8988T (cell line): ENCODE data around the gene SMAD4.
"Not testable (repeated sequence)": the region's sequence is repeated elsewhere in the genome, so short reads cannot be mapped to it uniquely, and the experiment has no call there.

Experiments
- DNase-seq: peaks from one replicate; pipeline ENCODE4 v3.0.0; 2011

SMAD4 gene

GRCh38 chr18:51029694-51030536 is at the start of gene SMAD4:
Gene SMAD4 (plus strand): TSS chr18:51030213. CDS start chr18:51047047, 16,834 bp downstream.
- peak; percentile 16 for DNase-seq

- no peak for DNase-seq
These were observed 48.6 kb upstream of the SMAD4 start for GRCh38 chr18:50981381-50981780.

GRCh38 chr18:50982086-50982801 is 47.8 kb upstream of the SMAD4 start:
- DNase-seq, result no peak

- no peak for DNase-seq
These were observed 47.2 kb upstream of the SMAD4 start for GRCh38 chr18:50982802-50983179.

GRCh38 chr18:50986360-50987087 is 43.5 kb upstream of the SMAD4 start:
- peak; percentile 23 for DNase-seq

- DNase-seq, result no peak
These were observed 42.8 kb upstream of the SMAD4 start for GRCh38 chr18:50987261-50987660.

GRCh38 chr18:50989711-50990110 is 40.3 kb upstream of the SMAD4 start:
- no peak for DNase-seq

- no peak for DNase-seq
These were observed 37.7 kb upstream of the SMAD4 start for GRCh38 chr18:50992351-50992762.

- DNase-seq, result no peak
These were observed 36.0 kb upstream of the SMAD4 start for GRCh38 chr18:50994031-50994430.

GRCh38 chr18:51003174-51003573 is 26.8 kb upstream of the SMAD4 start:
- DNase-seq, result not testable (repeated sequence)

GRCh38 chr18:51006061-51006818 is 23.8 kb upstream of the SMAD4 start:
- DNase-seq, result no peak

GRCh38 chr18:51006948-51007789 is 22.8 kb upstream of the SMAD4 start:
- no peak for DNase-seq

- no peak for DNase-seq
These were observed 22.2 kb upstream of the SMAD4 start for GRCh38 chr18:51007790-51008139.

GRCh38 chr18:51009072-51009471 is 20.9 kb upstream of the SMAD4 start:
- DNase-seq, result no peak

- DNase-seq, result no peak
These were observed 19.8 kb upstream of the SMAD4 start for GRCh38 chr18:51010218-51010617.

- DNase-seq, result no peak
These were observed 18.3 kb upstream of the SMAD4 start for GRCh38 chr18:51011709-51012108.

GRCh38 chr18:51012441-51012840 is 17.6 kb upstream of the SMAD4 start:
- DNase-seq, result no peak

- DNase-seq, result no peak
These were observed 16.8 kb upstream of the SMAD4 start for GRCh38 chr18:51013259-51013658.

- no peak for DNase-seq
These were observed 12.7 kb upstream of the SMAD4 start for GRCh38 chr18:51017140-51017879.

GRCh38 chr18:51020536-51020935 is 9.5 kb upstream of the SMAD4 start:
- no peak for DNase-seq
